Stimulated activated CD4-positive, alpha-beta T cell treated with anti-CD3 and anti-CD28 coated beads, Interleukin-2, amount 100 ng/mL, for 4 hours (primary cell): Measurements from ENCODE around the gene TJP3.

ENCODE experiments used
- DNase-seq: peaks from one replicate; pipeline ENCODE4 v3.0.0-alpha.2; 2020; ENCODE audit warnings: low read depth

Gene TJP3

GRCh38 chr19:3784607-3785450 lies 76.6 kb downstream of the TJP3 start:
- DNase-seq: no peak

- DNase-seq: peak; percentile 61
Measured at GRCh38 chr19:3785451-3785937, 77.3 kb downstream of the TJP3 start.

- DNase-seq: peak; percentile 41
Measured at GRCh38 chr19:3785938-3786824, 78.0 kb downstream of the TJP3 start, which contains the start of gene MATK. TSS of gene MATK (minus strand) at chr19:3786381. CDS start at chr19:3785135, 1,246 bp downstream.

GRCh38 chr19:3788996-3789778 lies 81.0 kb downstream of the TJP3 start:
- no peak for DNase-seq

- no peak for DNase-seq
Measured at GRCh38 chr19:3790209-3790734, 82.1 kb downstream of the TJP3 start.

GRCh38 chr19:3790941-3791340 lies 82.8 kb downstream of the TJP3 start:
- no peak for DNase-seq

GRCh38 chr19:3792114-3792513 lies 83.9 kb downstream of the TJP3 start:
- DNase-seq: no peak

- no peak for DNase-seq
Measured at GRCh38 chr19:3793799-3794198, 85.6 kb downstream of the TJP3 start.

GRCh38 chr19:3796358-3796757 lies 88.2 kb downstream of the TJP3 start:
- no peak for DNase-seq

GRCh38 chr19:3798137-3798536 lies 90.0 kb downstream of the TJP3 start:
- no peak for DNase-seq
